SK-N-MC (cell line): ENCODE data around the gene PATL2.

Source experiments
- EZH2 ChIP-seq: fragments of 200-600 bp; sonication (generic); IDR thresholded peaks from one replicate; pipeline ENCODE4 v1.6.1; 2017; ENCODE audit warnings: antibody characterized with exemption
- POLR2AphosphoS5 ChIP-seq: IDR thresholded peaks from 2 replicates; pipeline ENCODE4 v1.6.1; 2012; ENCODE audit warnings: mild to moderate bottlenecking, low read depth, low read length, borderline replicate concordance

GRCh38 chr15:44726568-44727484, 15.7 kb upstream of the PATL2 start:
- TF ChIP-seq POLR2AphosphoS5 (peak; percentile 47), EZH2 (no peak)
